K562 (cell line): ENCODE data around the gene SCAF11. TPM values are rescaled to one million over a fixed set of nuclear protein-coding genes. Genes with fewer than 3 reads are reported as not detected.

Experiments used
- ATAC-seq: fragments of 200-7000 bp; cut with Tn5 transposase; 3 replicates; pipeline ENCODE4 v1.9.1; 2020; ENCODE audit warnings: moderate library complexity
- BruUV-seq: library from RNA; stranded (reverse); fragments of 400-500 nt; replicated peaks from 2 replicates; lab custom pipeline; 2021; lab: Mats Ljungman, UMichigan
- CTCF ChIA-PET: fragments of 300-600 bp; formaldehyde crosslinking; extraction: SDS; loops from one replicate; lab custom pipeline; 2021; ENCODE audit warnings: low intra/inter-chr PET ratio; lab: Yijun Ruan, JAX
- POLR2A ChIA-PET: fragments of 300-600, 350-650 bp; sonication (Branson Sonifier 250); formaldehyde crosslinking; extraction: SDS; loops from one replicate; lab custom pipeline; 2021; ENCODE audit warnings: antibody characterized with exemption, inconsistent platforms; lab: Yijun Ruan, JAX
- DNase-seq, 4 experiments: peaks; one replicate each; pipeline versions ENCODE4 v3.0.0 to v3.0.0-alpha.2; 2011 to 2018; ENCODE audit warnings: low spot score in 3 of 4, mixed read lengths in 3 of 4; ENCODE audit errors: extremely low read depth in 1 of 4
- FAIRE-seq: peaks from 2 replicates; lab custom pipeline; 2011; peaks lifted over from hg19 to GRCh38; lab: Jason Lieb, UNC
- H2AFZ ChIP-seq: 2 replicates; pipeline ENCODE4 v1.6.0; 2011; ENCODE audit warnings: low read depth, low read length, control low read depth, inconsistent platforms
- H3K27ac ChIP-seq: fragments of 200-600 bp; 3 replicates; pipeline ENCODE4 v1.8.0; 2011; ENCODE audit warnings: low read depth, mild to moderate bottlenecking, control low read depth, inconsistent platforms, low read length, moderate library complexity, mixed read lengths; ENCODE audit errors: extremely low read depth
- H3K27me3 ChIP-seq, 2 experiments: fragments of 300-600 bp in 1 of 2; 2 replicates in 1 of 2; 3 replicates in 1 of 2; pipeline versions ENCODE4 v1.6.0 to v1.8.0; 2011; ENCODE audit warnings: inconsistent platforms in 2 of 2, low read length in 2 of 2, mild to moderate bottlenecking in 1 of 2, mixed read lengths in 1 of 2, moderate library complexity in 1 of 2; ENCODE audit not compliant: control insufficient read depth in 2 of 2, insufficient read depth in 2 of 2
- H3K36me3 ChIP-seq: fragments of 300-600 bp; 3 replicates; pipeline ENCODE4 v1.8.0; 2011; ENCODE audit warnings: mild to moderate bottlenecking, low read length, inconsistent platforms; ENCODE audit not compliant: control insufficient read depth, insufficient read depth
- H3K4me1 ChIP-seq, 2 experiments: fragments of 200-600 bp in 1 of 2; replicated peaks in 1 of 2; 2 replicates in 1 of 2; 3 replicates in 1 of 2; pipeline versions ENCODE4 v1.5.1 to v1.8.0; 2011; ENCODE audit warnings: inconsistent platforms in 2 of 2, low read length in 2 of 2, mild to moderate bottlenecking in 1 of 2, mixed read lengths in 1 of 2, moderate library complexity in 1 of 2; ENCODE audit not compliant: control insufficient read depth in 2 of 2, insufficient read depth in 2 of 2
- H3K4me2 ChIP-seq: 2 replicates; pipeline ENCODE4 v1.6.1; 2011; ENCODE audit warnings: low read length, control low read depth, inconsistent platforms, mixed read lengths; ENCODE audit not compliant: insufficient read depth
- H3K4me3 ChIP-seq: fragments of 200-600 bp; sonication (generic), shearing (Covaris generic); 2 replicates; pipeline ENCODE4 v1.5.1; 2016; ENCODE audit warnings: control low read depth, inconsistent platforms
- H3K79me2 ChIP-seq: fragments of 200-600 bp; 3 replicates; pipeline ENCODE4 v1.8.0; 2011; ENCODE audit warnings: low read length, inconsistent platforms; ENCODE audit not compliant: control insufficient read depth, insufficient read depth
- H3K9ac ChIP-seq, 2 experiments: 2 replicates each; pipeline versions ENCODE4 v1.6.0 to v1.6.1; 2011; ENCODE audit warnings: low read depth in 2 of 2, low read length in 2 of 2, control low read depth in 1 of 2, inconsistent platforms in 1 of 2, mild to moderate bottlenecking in 1 of 2, mixed read lengths in 1 of 2; ENCODE audit not compliant: insufficient read depth in 1 of 2
- H3K9me1 ChIP-seq: one replicate; pipeline ENCODE4 v1.6.0; 2011; ENCODE audit warnings: inconsistent platforms, mild to moderate bottlenecking, low read length, moderate library complexity; ENCODE audit not compliant: control insufficient read depth, insufficient read depth
- H3K9me3 ChIP-seq: replicated peaks from 2 replicates; pipeline ENCODE4 v1.5.1; 2011; ENCODE audit warnings: low read depth, low read length, inconsistent platforms; ENCODE audit not compliant: control insufficient read depth, insufficient read depth
- H4K20me1 ChIP-seq: replicated peaks from 2 replicates; pipeline ENCODE4 v1.6.1; 2011; ENCODE audit warnings: low read length, inconsistent platforms, mixed read lengths; ENCODE audit not compliant: control insufficient read depth, insufficient read depth
- BCLAF1 ChIP-seq, 2 experiments: fragments of 450-650 bp in 1 of 2; IDR thresholded peaks; 2 replicates each; pipeline ENCODE4 v1.6.1; 2011 to 2017; ENCODE audit warnings: low read depth in 2 of 2, antibody characterized with exemption in 1 of 2, borderline replicate concordance in 1 of 2, low read length in 1 of 2, mild to moderate bottlenecking in 1 of 2, mixed read lengths in 1 of 2; ENCODE audit not compliant: control insufficient read depth in 1 of 2
- BDP1 ChIP-seq: IDR thresholded peaks from 3 replicates; pipeline ENCODE4 v1.6.1; 2011; ENCODE audit not compliant: insufficient read length, insufficient read depth
- BHLHE40 ChIP-seq: IDR thresholded peaks from 2 replicates; pipeline ENCODE4 v1.6.1; 2011; ENCODE audit warnings: low read length, improper control_type of control experiment
- BRF1 ChIP-seq: IDR thresholded peaks from 3 replicates; pipeline ENCODE4 v1.6.1; 2011; ENCODE audit warnings: borderline replicate concordance, mild to moderate bottlenecking; ENCODE audit not compliant: insufficient read length; ENCODE audit errors: extremely low read depth
- C11orf30 ChIP-seq: fragments of 450-650 bp; IDR thresholded peaks from 2 replicates; pipeline ENCODE4 v1.6.1; 2016; ENCODE audit warnings: low read depth, mild to moderate bottlenecking
- ETV1 ChIP-seq: fragments of 450-650 bp; conservative IDR thresholded peaks from 2 replicates; pipeline ENCODE4 v1.6.1; 2016; ENCODE audit warnings: missing genetic modification characterization, control low read depth, low read depth, missing compliant biosample characterization
- FOXJ2 ChIP-seq: fragments of 200-800 bp; sonication (Bioruptor generic); IDR thresholded peaks from 2 replicates; pipeline ENCODE4 v1.6.1; 2016; ENCODE audit warnings: missing genetic modification characterization, missing compliant biosample characterization
- GABPA ChIP-seq: fragments of 200-800 bp; sonication (Bioruptor generic); conservative IDR thresholded peaks from 2 replicates; pipeline ENCODE4 v1.6.1; 2016; ENCODE audit warnings: low read depth, missing genetic modification characterization, missing compliant biosample characterization
- GTF2A2 ChIP-seq: IDR thresholded peaks from 2 replicates; pipeline ENCODE4 v1.6.1; 2016; ENCODE audit warnings: mild to moderate bottlenecking, missing genetic modification characterization, missing compliant biosample characterization
- KDM4B ChIP-seq, 2 experiments: fragments of 450-650 bp in 1 of 2; sonication (generic) in 1 of 2; IDR thresholded peaks; 2 replicates each; pipeline ENCODE4 v1.6.1; 2016 to 2017; ENCODE audit warnings: borderline replicate concordance in 2 of 2, antibody characterized with exemption in 1 of 2, low read depth in 1 of 2, mild to moderate bottlenecking in 1 of 2
- NCOA1 ChIP-seq: fragments of 450-650 bp; IDR thresholded peaks from 2 replicates; pipeline ENCODE4 v1.6.1; 2016; ENCODE audit warnings: low read depth
- NFIC ChIP-seq: fragments of 450-650 bp; IDR thresholded peaks from 2 replicates; pipeline ENCODE4 v1.6.1; 2017; ENCODE audit warnings: mild to moderate bottlenecking, inconsistent platforms
- PREB ChIP-seq: sonication (generic); formaldehyde crosslinking; IDR thresholded peaks from 2 replicates; pipeline ENCODE4 v1.8.1; 2023; ENCODE audit warnings: mild to moderate bottlenecking, missing genetic modification reagents
- SMARCA5 ChIP-seq: fragments of 450-650 bp; IDR thresholded peaks from 2 replicates; pipeline ENCODE4 v1.6.1; 2016
- SNAPC5 ChIP-seq: fragments of 250-450 bp; sonication (Bioruptor Pico); IDR thresholded peaks from 2 replicates; pipeline ENCODE4 v1.8.0; 2021; ENCODE audit warnings: moderate library complexity, mild to moderate bottlenecking, inconsistent platforms
- ZNF24 ChIP-seq: fragments of 450-650 bp; IDR thresholded peaks from 2 replicates; pipeline ENCODE4 v1.6.1; 2016
- ZNF316 ChIP-seq: fragments of 450-650 bp; IDR thresholded peaks from 2 replicates; pipeline ENCODE4 v1.6.1; 2016
- ZNF354B ChIP-seq: fragments of 250-450 bp; sonication (Bioruptor Pico); IDR thresholded peaks from 2 replicates; pipeline ENCODE4 v1.4.0; 2020
- ZNF408 ChIP-seq: fragments of 250-450 bp; sonication (Bioruptor Pico); IDR thresholded peaks from 2 replicates; pipeline ENCODE4 v1.4.0; 2020; ENCODE audit warnings: low read depth, mild to moderate bottlenecking, moderate library complexity
- ZNF436 ChIP-seq: fragments of 250-450, 450-650 bp; sonication (Bioruptor Pico); formaldehyde crosslinking; IDR thresholded peaks from 2 replicates; pipeline ENCODE4 v1.7.0; 2020; ENCODE audit warnings: mild to moderate bottlenecking
- ZNF830 ChIP-seq: fragments of 250-450 bp; sonication (Bioruptor Pico); IDR thresholded peaks from 2 replicates; pipeline ENCODE4 v1.5.0; 2021; ENCODE audit warnings: mild to moderate bottlenecking
- WGBS: fragments of 100-300 bp; shearing (Covaris generic); methylation state at CpG from one replicate; pipeline ENCODE4 v1.1.6; 2016; ENCODE audit warnings: low coverage, mixed read lengths; ENCODE audit not compliant: insufficient coverage; ENCODE audit errors: missing lambda C conversion rate; 5-methylcytosine and 5-hydroxymethylcytosine counted together
- in situ Hi-C: fragments of 300-500 bp; cut with MboI; formaldehyde crosslinking; loops from 4 replicates; pipeline ENCODE4 v1.15.0; 2018; ENCODE audit warnings: inconsistent platforms, mixed read lengths
- intact Hi-C: fragments of 100-400 bp; cut with micrococcal nuclease; formaldehyde crosslinking; loops from 2 replicates; pipeline ENCODE4 v1.14.2; 2022
- polyA plus RNA-seq, 8 experiments: library from polyadenylated mRNA; depleted of rRNA in 4 of 8; stranded (reverse) in 5 of 8; unstranded in 3 of 8; fragments of >200 nt; fragmentation: Nextera tagmentation in 2 of 8; fragmentation: Illumina TruSeq in 1 of 8; extraction: Ambion mirVana in 2 of 8; extraction: Trizol in 1 of 8; gene quantifications; 2 replicates each; pipeline versions ENCODE4 v1.2.1 to v1.2.3, GENCODE V29; 2011 to 2014; ENCODE audit warnings: inconsistent platforms in 1 of 8, missing spikeins in 1 of 8
- total RNA-seq, 7 experiments: library from RNA; depleted of rRNA in 6 of 7; stranded (reverse); fragments of >200 nt in 6 of 7; fragmentation: Illumina TruSeq in 2 of 7; extraction: Trizol in 2 of 7; gene quantifications; 2 replicates each; pipeline versions ENCODE4 v1.2.1 to v1.2.3, GENCODE V29; 2011 to 2021; ENCODE audit warnings: low replicate concordance in 1 of 7

Gene SCAF11
- total and polyA plus RNA-seq, 9 of the 15 experiments (the other 6 are each of a cell fraction or from before 2014, with no cell fraction given), result 30.4 to 119 (median 80.0) TPM

- Histone ChIP-seq H3K4me3 (no peak overlapping the region), H3K27ac (no peak overlapping the region), H3K9me1 (no peaks in the 10 kb centered on the region), H3K36me3 (peaks cover 47% of the 10 kb centered on the region; the same call in 2 of the 3 replicates), H3K9me3 (no peaks in the 10 kb centered on the region), H3K4me2 (no peak overlapping the region), H4K20me1 (no peaks in the 10 kb centered on the region), H3K27me3 (no peaks in the 10 kb centered on the region), H3K79me2 (no peaks in the 10 kb centered on the region), H3K4me1 (no peaks in the 10 kb centered on the region), H2AFZ (no peak overlapping the region), H3K9ac (no peak overlapping the region)
- DNase-seq (no peak), FAIRE-seq (no peak), ATAC-seq (no peak)
- TF ChIP-seq C11orf30 (peak; percentile 19; the same call in 1 of the 2 replicates), BDP1 (no peak), FOXJ2 (no peak), ETV1 (tag) (no peak), ZNF408 (no peak), ZNF316 (peak; percentile 33; the same call in 1 of the 2 replicates), GTF2A2 (tag) (no peak), BRF1 (no peak), ZNF830 (CRISPR knock-in tag) (no peak), SNAPC5 (CRISPR knock-in tag) (no peak), KDM4B (IDR thresholded peaks at IDR 0.05; ENCODE audit: borderline replicate concordance in 2 of 2, low read depth in 1 of 2) (no peak), NFIC (peak; percentile 65), ZNF436 (CRISPR knock-in tag) (no peak), BHLHE40 (no peak), BCLAF1 (IDR thresholded peaks at IDR 0.05; ENCODE audit: borderline replicate concordance in 1 of 2, control insufficient read depth in 1 of 2, low read depth in 2 of 2, low read length in 1 of 2) (no peak), SMARCA5 (no peak), GABPA (tag) (no peak), ZNF354B (CRISPR knock-in tag) (no peak), NCOA1 (no peak), ZNF24 (no peak), PREB (CRISPR knock-in tag) (no peak)
- CTCF ChIA-PET, result no interaction called here
- BruUV-seq, result no TSS peak
- in situ Hi-C loops (no loop called here), intact Hi-C loops (no loop called here)
- 95% methylated on average over 2 of the region's 2 CpGs for WGBS
- POLR2A ChIA-PET, result interaction anchor here (0.7 kb wide), 1 partner anchor 34 kb away, joined by 3 read pairs; no protein-coding TSS in a partner anchor
Observed at GRCh38 chr12:45938566-45938965, 51.8 kb downstream of the SCAF11 start.
